ENCODE results near the gene USP25.

USP25 gene

GRCh38 chr21:15839601-15840000 lies 109.8 kb downstream of the USP25 start:
- no peak for DNase-seq (ENCODE audit: low read depth)
- TF ChIP-seq CTCF (conservative IDR thresholded peaks at IDR 0.05; ENCODE audit: low read length) = no peak

DNA sequence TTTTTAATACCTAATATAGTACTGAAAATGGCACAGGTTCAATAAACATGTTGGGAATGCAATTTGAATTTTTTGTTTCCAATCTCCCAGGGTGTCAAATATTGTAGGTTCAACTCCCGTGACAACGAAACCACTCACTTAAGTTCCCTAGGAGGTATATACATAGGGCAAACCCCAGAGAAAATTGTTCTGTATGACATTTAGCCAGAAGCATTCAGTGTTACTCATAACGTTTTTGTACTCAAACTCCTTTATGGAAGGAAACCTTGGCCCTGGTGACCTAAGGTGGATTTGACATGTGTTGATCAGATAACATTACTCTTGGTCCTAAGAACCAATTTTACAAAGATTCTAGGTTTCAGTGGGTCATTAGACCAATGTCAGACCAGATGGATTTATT lies 110.6 kb downstream of the USP25 start:
- no peak overlapping the region for H3K4me3 ChIP-seq (ENCODE audit: low read length)
- no peak for TF ChIP-seq CTCF (conservative IDR thresholded peaks at IDR 0.05; ENCODE audit: low read length)
- no peak for DNase-seq (ENCODE audit: low read depth)

More at GRCh38 chr21:15839601-15840000, 109.8 kb downstream of the USP25 start:
- H3K4me3 ChIP-seq (ENCODE audit: low read length) = no peak overlapping the region

- no peak for TF ChIP-seq CTCF (conservative IDR thresholded peaks at IDR 0.05; ENCODE audit: low read length)
- peak; percentile 74 for DNase-seq (ENCODE audit: low read depth)
- H3K4me3 ChIP-seq (ENCODE audit: low read length) = no peak overlapping the region
These were observed 112.2 kb downstream of the USP25 start for GRCh38 chr21:15841856-15842564.

- no peak for DNase-seq (ENCODE audit: low read depth)
- H3K4me3 ChIP-seq (ENCODE audit: low read length) = no peak overlapping the region
- TF ChIP-seq CTCF (conservative IDR thresholded peaks at IDR 0.05; ENCODE audit: low read length) = no peak
These were observed 112.7 kb downstream of the USP25 start for GRCh38 chr21:15842565-15842880.

GRCh38 chr21:15843766-15844165 lies 114.0 kb downstream of the USP25 start:
- H3K4me3 ChIP-seq (ENCODE audit: low read length) = no peak overlapping the region
- no peak for TF ChIP-seq CTCF (conservative IDR thresholded peaks at IDR 0.05; ENCODE audit: low read length)
- no peak for DNase-seq (ENCODE audit: low read depth)

DNA sequence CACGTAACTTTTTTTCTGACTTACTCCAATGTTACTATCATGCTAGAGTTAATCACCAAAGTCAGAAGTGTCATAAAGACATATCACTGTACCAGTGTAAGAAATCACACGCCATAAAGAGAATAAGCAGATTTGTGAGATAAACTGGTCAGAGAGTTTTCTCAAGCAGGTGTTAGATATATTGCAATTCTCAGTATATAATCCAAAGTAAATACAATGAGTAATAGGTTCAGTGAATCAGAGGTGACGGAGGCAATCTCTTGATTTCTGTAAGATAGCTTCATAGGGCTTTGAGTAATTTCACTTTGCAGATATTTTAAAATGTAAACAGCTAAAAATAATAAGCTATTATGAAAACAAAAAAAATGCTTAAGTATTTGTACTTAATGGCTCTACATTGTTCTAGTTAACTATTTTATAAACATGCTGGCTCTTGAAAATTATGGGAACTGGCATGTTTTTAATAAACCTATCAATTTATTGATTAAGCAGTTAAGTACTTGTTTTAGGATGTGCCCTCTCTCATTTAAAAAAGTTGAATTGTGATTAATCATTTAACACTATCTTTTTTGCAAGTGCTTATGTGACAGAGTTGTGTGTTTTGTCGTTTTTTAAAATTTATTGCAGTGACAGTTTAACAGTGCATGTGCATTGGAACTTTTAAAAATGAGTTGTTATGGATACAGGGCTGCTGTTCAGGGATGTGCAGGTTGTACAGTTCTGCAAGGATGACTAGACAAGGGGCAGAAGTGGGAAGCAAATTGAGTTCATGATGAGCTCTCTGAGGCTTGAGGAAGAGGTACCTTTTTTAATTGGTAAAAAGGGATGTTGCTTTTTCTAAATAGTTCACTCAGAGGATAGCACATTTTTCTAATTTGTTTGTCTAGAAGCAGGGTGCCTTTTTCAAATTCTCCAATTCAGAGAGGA lies 119.1 kb downstream of the USP25 start:
- H3K4me3 ChIP-seq (ENCODE audit: low read length) = no peak overlapping the region
- TF ChIP-seq CTCF (conservative IDR thresholded peaks at IDR 0.05; ENCODE audit: low read length) = no peak
- DNase-seq (ENCODE audit: low read depth) = peak; percentile 32

DNA sequence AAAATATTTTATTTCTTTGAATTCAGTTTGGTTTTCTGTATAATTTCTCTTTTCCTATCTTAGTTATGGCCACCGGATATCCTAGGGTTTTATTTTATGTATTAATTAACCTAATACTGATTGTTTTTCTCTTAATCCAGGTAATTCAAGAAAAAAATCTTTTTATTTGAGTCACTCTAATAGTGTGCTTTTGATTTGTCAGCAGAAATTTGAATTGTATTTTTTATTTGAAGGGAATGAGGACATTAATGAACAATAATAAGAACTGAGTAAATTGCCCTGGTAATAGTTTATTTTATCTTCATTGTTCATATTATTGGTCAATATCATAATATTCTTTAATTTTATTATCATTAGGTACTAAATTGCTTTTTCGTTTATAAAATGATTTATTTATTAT lies 120.1 kb downstream of the USP25 start:
- no peak for TF ChIP-seq CTCF (conservative IDR thresholded peaks at IDR 0.05; ENCODE audit: low read length)
- no peak for DNase-seq (ENCODE audit: low read depth)
- H3K4me3 ChIP-seq (ENCODE audit: low read length) = no peak overlapping the region
